Measurements from ENCODE around the gene TBC1D10B.

DNA sequence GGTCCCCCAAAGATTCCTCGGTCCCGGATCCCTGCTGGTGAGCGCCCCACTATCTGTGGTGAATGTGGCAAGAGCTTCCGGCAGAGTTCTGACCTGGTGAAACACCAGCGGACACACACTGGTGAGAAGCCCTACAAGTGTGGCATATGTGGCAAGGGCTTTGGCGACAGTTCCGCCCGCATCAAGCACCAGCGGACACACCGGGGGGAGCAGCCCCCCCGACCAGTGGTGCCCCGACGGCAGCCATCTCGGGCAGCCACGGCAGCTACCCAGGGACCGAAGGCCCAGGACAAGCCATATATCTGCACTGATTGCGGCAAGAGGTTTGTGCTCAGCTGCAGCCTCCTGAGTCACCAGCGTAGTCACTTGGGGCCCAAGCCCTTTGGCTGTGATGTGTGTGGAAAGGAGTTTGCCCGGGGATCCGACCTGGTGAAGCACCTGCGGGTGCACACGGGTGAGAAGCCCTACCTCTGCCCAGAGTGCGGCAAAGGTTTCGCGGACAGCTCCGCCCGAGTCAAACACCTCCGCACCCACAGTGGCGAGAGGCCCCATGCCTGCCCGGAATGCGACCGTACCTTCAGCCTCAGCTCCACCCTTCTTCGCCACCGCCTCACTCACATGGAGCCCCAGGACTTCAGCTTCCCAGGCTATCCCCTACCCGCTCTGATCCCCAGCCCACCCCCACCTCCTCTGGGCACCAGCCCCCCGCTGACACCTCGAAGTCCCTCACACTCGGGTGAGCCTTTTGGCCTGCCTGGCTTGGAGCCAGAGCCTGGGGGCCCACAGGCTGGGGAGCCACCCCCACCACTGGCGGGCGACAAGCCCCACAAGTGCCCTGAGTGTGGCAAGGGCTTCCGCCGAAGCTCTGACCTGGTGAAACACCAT lies 27.7 kb upstream of the TBC1D10B start:
- TF ChIP-seq, protein P1, sequence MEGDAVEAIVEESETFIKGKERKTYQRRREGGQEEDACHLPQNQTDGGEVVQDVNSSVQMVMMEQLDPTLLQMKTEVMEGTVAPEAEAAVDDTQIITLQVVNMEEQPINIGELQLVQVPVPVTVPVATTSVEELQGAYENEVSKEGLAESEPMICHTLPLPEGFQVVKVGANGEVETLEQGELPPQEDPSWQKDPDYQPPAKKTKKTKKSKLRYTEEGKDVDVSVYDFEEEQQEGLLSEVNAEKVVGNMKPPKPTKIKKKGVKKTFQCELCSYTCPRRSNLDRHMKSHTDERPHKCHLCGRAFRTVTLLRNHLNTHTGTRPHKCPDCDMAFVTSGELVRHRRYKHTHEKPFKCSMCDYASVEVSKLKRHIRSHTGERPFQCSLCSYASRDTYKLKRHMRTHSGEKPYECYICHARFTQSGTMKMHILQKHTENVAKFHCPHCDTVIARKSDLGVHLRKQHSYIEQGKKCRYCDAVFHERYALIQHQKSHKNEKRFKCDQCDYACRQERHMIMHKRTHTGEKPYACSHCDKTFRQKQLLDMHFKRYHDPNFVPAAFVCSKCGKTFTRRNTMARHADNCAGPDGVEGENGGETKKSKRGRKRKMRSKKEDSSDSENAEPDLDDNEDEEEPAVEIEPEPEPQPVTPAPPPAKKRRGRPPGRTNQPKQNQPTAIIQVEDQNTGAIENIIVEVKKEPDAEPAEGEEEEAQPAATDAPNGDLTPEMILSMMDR (IDR thresholded peaks at IDR 0.05), result no peak
- TF ChIP-seq POLR2A (IDR thresholded peaks at IDR 0.05) (no peak), EP300 (IDR thresholded peaks at IDR 0.05) (no peak)

Measured in ovary (tissue), 3 donors.